ENCODE data around the gene FNIP1. TPM values are rescaled to one million over a fixed set of nuclear protein-coding genes. Genes with fewer than 3 reads are reported as not detected.

Gene FNIP1
- total and polyA plus RNA-seq, 9 of the 15 experiments (the other 6 are each of a cell fraction or from before 2014, with no cell fraction given) = 5.0 to 32.8 (median 18.4) TPM

DNA sequence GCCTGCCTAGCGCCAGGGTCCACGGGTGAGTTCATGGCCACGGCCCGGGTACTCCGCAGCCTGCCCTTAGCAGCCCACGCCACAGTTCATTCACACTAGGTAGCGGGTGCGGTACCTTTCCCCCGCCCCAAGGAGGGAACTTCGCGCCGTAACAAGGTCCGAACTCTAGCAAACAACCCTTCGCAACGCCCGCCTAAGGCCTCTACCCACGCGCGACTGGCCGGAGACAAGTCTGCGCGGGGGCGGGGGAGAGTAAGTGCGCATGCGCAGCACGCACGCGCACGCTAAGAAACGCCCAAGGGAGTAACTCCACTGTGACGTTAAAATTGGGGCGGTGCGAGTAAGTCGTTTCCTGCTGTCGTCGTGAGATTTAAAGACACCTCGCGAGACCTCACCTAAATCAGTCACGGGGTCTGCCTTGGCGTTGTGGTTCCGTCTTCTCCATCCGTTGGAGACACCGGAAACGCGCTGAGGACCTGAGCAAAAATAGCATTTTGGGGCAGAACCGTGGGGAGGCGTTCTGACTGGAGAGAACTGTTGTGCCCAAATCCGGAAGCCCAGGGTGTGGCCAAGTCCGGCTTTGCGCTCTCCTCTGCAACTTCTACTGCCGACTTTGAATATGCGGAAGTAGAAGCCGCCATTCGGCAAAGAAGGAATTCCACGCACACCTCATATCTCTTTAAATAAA is 161.7 kb downstream of the FNIP1 start, which contains the start of gene RAPGEF6 (continued):
- no peak for TF ChIP-seq RFX1 (IDR thresholded peaks at IDR 0.05)
- peak; percentile 75 for TF ChIP-seq SPI1 (IDR thresholded peaks at IDR 0.05; ENCODE audit: borderline replicate concordance, low read depth, low read length)
- no peak for TF ChIP-seq CBX8 (IDR thresholded peaks at IDR 0.05; ENCODE audit: borderline replicate concordance, extremely low read depth, low read depth, low read length, poor library complexity, severe bottlenecking)
- TF ChIP-seq FOXK2 (conservative IDR thresholded peaks at IDR 0.05 in 1 of 2, IDR thresholded peaks at IDR 0.05 in 1 of 2; ENCODE audit: low read depth in 2 of 2) = peak; percentile 79 to 86
- no peak for TF ChIP-seq CHD4 (IDR thresholded peaks at IDR 0.05; ENCODE audit: insufficient read depth, insufficient replicate concordance, low read depth, low read length, poor library complexity, severe bottlenecking)
- no peak for TF ChIP-seq FOXA3 (CRISPR knock-in tag; conservative IDR thresholded peaks at IDR 0.05 in 1 of 2, IDR thresholded peaks at IDR 0.05 in 1 of 2)
- TF ChIP-seq DMBX1 (CRISPR knock-in tag; IDR thresholded peaks at IDR 0.05; ENCODE audit: borderline replicate concordance) = peak; percentile 51; the same call in 1 of the 2 replicates
- TF ChIP-seq, protein P1, sequence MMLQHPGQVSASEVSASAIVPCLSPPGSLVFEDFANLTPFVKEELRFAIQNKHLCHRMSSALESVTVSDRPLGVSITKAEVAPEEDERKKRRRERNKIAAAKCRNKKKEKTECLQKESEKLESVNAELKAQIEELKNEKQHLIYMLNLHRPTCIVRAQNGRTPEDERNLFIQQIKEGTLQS (IDR thresholded peaks at IDR 0.05) = no peak
- TF ChIP-seq, protein P1 (CRISPR knock-in tag; conservative IDR thresholded peaks at IDR 0.05) = no peak
- TF ChIP-seq, protein P2, sequence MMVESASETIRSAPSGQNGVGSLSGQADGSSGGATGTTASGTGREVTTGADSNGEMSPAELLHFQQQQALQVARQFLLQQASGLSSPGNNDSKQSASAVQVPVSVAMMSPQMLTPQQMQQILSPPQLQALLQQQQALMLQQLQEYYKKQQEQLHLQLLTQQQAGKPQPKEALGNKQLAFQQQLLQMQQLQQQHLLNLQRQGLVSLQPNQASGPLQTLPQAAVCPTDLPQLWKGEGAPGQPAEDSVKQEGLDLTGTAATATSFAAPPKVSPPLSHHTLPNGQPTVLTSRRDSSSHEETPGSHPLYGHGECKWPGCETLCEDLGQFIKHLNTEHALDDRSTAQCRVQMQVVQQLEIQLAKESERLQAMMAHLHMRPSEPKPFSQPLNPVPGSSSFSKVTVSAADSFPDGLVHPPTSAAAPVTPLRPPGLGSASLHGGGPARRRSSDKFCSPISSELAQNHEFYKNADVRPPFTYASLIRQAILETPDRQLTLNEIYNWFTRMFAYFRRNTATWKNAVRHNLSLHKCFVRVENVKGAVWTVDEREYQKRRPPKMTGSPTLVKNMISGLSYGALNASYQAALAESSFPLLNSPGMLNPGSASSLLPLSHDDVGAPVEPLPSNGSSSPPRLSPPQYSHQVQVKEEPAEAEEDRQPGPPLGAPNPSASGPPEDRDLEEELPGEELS (CRISPR knock-in tag; IDR thresholded peaks at IDR 0.05; ENCODE audit: borderline replicate concordance) = 0 out of 2 replicates have a peak, but pooled peaks have one; percentile 22
- TF ChIP-seq CC2D1A (IDR thresholded peaks at IDR 0.05) = peak; percentile 86
- TF ChIP-seq, protein P3, sequence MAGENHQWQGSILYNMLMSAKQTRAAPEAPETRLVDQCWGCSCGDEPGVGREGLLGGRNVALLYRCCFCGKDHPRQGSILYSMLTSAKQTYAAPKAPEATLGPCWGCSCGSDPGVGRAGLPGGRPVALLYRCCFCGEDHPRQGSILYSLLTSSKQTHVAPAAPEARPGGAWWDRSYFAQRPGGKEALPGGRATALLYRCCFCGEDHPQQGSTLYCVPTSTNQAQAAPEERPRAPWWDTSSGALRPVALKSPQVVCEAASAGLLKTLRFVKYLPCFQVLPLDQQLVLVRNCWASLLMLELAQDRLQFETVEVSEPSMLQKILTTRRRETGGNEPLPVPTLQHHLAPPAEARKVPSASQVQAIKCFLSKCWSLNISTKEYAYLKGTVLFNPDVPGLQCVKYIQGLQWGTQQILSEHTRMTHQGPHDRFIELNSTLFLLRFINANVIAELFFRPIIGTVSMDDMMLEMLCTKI (IDR thresholded peaks at IDR 0.05; ENCODE audit: partially characterized antibody) = no peak
- no peak for TF ChIP-seq ZNF586 (CRISPR knock-in tag; conservative IDR thresholded peaks at IDR 0.05)
- TF ChIP-seq ZC3H8 (IDR thresholded peaks at IDR 0.05) = no peak
- TF ChIP-seq, protein P4, sequence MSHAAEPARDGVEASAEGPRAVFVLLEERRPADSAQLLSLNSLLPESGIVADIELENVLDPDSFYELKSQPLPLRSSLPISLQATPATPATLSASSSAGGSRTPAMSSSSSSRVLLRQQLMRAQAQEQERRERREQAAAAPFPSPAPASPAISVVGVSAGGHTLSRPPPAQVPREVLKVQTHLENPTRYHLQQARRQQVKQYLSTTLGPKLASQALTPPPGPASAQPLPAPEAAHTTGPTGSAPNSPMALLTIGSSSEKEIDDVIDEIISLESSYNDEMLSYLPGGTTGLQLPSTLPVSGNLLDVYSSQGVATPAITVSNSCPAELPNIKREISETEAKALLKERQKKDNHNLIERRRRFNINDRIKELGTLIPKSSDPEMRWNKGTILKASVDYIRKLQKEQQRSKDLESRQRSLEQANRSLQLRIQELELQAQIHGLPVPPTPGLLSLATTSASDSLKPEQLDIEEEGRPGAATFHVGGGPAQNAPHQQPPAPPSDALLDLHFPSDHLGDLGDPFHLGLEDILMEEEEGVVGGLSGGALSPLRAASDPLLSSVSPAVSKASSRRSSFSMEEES (CRISPR knock-in tag; IDR thresholded peaks at IDR 0.05) = peak; percentile 89
- TF ChIP-seq RNF2 (IDR thresholded peaks at IDR 0.05) = no peak; the same call in 1 of the 2 replicates
- peak; percentile 57 to 86; a peak in 2 of 4 replicates for TF ChIP-seq TEAD1 (CRISPR knock-in tag; IDR thresholded peaks at IDR 0.05)
- TF ChIP-seq, protein P5, sequence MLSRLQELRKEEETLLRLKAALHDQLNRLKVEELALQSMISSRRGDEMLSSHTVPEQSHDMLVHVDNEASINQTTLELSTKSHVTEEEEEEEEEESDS (CRISPR knock-in tag; IDR thresholded peaks at IDR 0.05) = no peak
- TF ChIP-seq ZNF140 (CRISPR knock-in tag; IDR thresholded peaks at IDR 0.05) = no peak
- TF ChIP-seq SNRNP70 (optimal IDR thresholded peaks at IDR 0.05; ENCODE audit: low read depth, low read length) = no peak

Data from K562 (cell line).